NK-92 treated with Interleukin-12 subunit alpha and Interleukin-12 subunit beta, amount 100 ng/mL, for 24 hours (cell line): ENCODE data around the gene ZNF530.

Experiments
- DNase-seq: peaks from one replicate; lab custom pipeline; 2025; lab: John Stamatoyannopoulos, UW

Gene ZNF530

GRCh38 chr19:57599761-57600383, at the start of gene ZNF530:
ZNF530 (plus strand) TSS chr19:57599885; CDS start chr19:57604346, 4,461 bp downstream.
- DNase-seq: no peak

GRCh38 chr19:57552432-57552831, 47.3 kb upstream of the ZNF530 start:
- DNase-seq: no peak

GRCh38 chr19:57557659-57558058, 42.0 kb upstream of the ZNF530 start:
- DNase-seq: no peak

- DNase-seq: no peak
Measured at GRCh38 chr19:57558525-57558924, 41.2 kb upstream of the ZNF530 start.

GRCh38 chr19:57559008-57559403, 40.7 kb upstream of the ZNF530 start:
- no peak for DNase-seq

GRCh38 chr19:57559404-57560025, 40.2 kb upstream of the ZNF530 start, which contains the start of gene ZNF550:
ZNF550 (minus strand) TSS chr19:57559863; CDS start chr19:57559682, 181 bp downstream.
- DNase-seq: peak; percentile 70

GRCh38 chr19:57560049-57560491, 39.6 kb upstream of the ZNF530 start:
- DNase-seq: no peak

- DNase-seq: no peak
Measured at GRCh38 chr19:57563547-57563946, 36.1 kb upstream of the ZNF530 start.

- no peak for DNase-seq
Measured at GRCh38 chr19:57566396-57567265, 33.1 kb upstream of the ZNF530 start.

- no peak for DNase-seq
Measured at GRCh38 chr19:57570707-57571106, 29.0 kb upstream of the ZNF530 start.

GRCh38 chr19:57572415-57572947, 27.2 kb upstream of the ZNF530 start:
- no peak for DNase-seq

- no peak for DNase-seq
Measured at GRCh38 chr19:57576661-57577060, 23.0 kb upstream of the ZNF530 start.

GRCh38 chr19:57578487-57579205, 21.0 kb upstream of the ZNF530 start, which contains the start of gene ZNF416:
ZNF416 (minus strand) TSS chr19:57578911; CDS start chr19:57578704, 207 bp downstream.
- DNase-seq: peak; percentile 80

- DNase-seq: no peak
Measured at GRCh38 chr19:57583104-57583520, 16.6 kb upstream of the ZNF530 start.

- DNase-seq: no peak
Measured at GRCh38 chr19:57583521-57584416, 15.9 kb upstream of the ZNF530 start, which contains the start of gene ZIK1. ZIK1 (plus strand) TSS chr19:57584145; CDS start chr19:57584357, 212 bp downstream.

- no peak for DNase-seq
Measured at GRCh38 chr19:57587529-57587928, 12.2 kb upstream of the ZNF530 start.

- no peak for DNase-seq
Measured at GRCh38 chr19:57599377-57599760, 316 bp upstream of the ZNF530 start.

- no peak for DNase-seq
Measured at GRCh38 chr19:57606931-57607330, 7.2 kb downstream of the ZNF530 start.

GRCh38 chr19:57611113-57611512, 11.4 kb downstream of the ZNF530 start:
- DNase-seq: no peak

GRCh38 chr19:57613941-57614743, 14.5 kb downstream of the ZNF530 start, which contains the start of gene ZNF134:
ZNF134 (plus strand) TSS chr19:57614242; CDS start chr19:57619469, 5,227 bp downstream.
- peak; percentile 55 for DNase-seq
